Stimulated activated CD4-positive, alpha-beta T cell treated with anti-CD3 and anti-CD28 coated beads, Interleukin-4, amount 100 ng/mL, for 48 hours (primary cell): ENCODE data around the gene CKMT2.
A peak's percentile ranks its signal among the peaks of the same experiment; 100 is the strongest.

Experiments used
- DNase-seq, 2 donors: peaks; one replicate each; pipeline ENCODE4 v3.0.0-alpha.2; 2020; ENCODE audit warnings: low read depth in 2 of 2

The CKMT2 gene

DNA sequence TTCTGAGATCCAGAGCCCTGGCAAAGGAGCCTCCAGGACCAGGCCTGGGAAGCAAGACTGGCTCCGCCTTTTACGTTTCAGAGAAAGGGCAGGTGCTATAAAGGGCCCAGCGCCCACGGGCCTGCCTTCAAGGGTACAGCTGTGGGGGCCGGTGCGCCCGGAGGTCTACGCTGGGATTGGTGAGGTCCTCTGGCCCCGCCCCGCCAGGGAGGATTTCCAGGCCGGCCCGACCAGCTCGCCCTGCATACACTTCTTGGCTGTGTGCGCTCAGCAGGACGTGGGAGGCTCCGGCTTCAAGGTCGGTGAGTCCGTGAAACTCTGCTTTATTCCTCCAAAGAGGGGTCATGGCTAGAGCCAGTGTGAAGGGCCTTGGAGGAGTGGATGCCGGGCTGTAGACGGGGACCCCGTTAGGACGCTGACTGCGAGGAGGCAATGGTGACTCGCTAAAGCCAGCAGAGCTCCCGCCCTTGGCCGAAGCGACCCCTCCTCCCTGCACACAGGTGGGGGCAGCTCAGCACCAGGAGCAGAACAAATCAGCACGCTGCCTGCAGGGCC is at the start of gene CKMT2:
Gene CKMT2, plus strand, starts transcription at position 243 of the 555 bp plus-strand sequence. CDS start 17,811 bp downstream, outside the sequence.
- no peak for DNase-seq

DNA sequence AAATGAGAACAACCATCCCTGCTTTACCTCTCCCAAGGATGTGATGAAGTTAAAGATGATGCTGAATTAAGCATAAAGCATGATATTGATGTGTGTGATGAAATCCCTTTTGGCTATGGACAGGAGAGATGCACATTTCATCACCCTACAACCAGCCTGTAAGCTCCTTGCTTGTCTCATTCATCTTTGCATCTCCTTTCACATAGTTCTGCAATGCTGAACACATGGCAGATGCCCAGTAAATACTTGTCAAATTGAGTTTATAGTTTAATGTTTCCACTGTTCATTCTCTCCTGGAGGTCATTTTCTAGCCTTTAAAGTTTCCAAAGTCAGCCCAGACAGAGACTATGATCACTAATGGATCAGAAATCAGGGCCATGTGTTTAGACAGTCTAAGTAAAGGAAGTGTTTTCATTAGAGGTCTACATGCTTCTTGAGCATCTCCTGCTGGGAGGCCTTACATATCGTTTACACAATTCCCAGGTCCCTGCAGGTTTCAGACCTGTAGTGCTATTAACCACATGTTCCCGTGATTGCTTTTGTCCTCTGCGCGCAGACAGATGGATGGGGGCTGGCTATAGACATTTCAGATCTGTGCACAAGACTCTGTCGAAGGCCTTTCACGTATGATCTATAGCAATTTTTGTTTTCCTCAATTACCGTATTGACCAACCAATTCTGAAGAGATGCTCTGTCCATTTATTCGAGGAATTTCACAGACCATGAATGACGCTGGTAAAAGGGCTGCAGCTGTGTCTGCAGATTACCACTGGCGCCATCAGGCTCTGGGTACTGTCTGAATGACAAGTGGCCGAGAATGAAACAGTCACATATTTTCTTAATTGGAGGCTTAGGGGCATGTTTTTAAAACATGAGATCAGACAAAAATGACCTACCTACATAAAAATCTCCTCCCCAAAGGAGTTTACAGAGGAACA is 49.0 kb upstream of the CKMT2 start:
- DNase-seq, result no peak

DNA sequence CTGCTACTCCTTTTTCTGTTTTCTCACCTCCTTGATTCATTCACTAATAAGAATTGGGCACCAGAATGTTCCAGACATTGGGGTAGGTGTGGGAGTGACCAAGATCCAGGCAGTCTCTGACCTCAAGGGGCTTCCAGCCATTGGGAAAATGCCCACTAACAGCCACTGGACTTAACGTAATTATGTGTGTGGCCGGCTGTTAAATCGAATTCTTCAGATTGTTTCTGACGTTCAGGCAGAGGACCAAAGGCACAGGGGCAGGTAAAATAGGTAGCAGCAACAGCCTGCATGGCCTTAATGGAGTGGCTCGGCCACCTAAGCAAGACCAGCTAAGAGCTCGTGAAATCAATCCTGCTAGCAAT is 48.4 kb upstream of the CKMT2 start:
- DNase-seq, result no peak

DNA sequence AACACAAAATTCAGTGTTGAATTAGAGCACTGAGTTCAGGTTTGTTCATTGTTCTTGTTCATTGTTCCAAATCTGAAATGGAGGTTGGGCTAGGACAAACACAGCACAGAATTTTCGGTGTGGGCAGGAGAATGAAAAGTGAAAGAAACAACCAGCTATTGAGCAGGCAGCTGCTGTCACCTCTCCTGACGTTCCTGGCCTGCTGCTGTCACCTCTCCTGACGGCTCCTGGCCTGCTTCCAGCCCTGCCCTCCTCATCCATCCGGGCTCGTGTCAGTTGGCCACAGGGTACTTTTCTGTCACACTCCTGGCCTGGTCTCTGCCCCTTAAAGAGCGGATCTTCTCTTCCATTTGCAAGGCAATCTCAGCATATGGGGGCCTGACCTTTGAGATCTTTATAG is 45.2 kb upstream of the CKMT2 start:
- DNase-seq, result no peak

DNA sequence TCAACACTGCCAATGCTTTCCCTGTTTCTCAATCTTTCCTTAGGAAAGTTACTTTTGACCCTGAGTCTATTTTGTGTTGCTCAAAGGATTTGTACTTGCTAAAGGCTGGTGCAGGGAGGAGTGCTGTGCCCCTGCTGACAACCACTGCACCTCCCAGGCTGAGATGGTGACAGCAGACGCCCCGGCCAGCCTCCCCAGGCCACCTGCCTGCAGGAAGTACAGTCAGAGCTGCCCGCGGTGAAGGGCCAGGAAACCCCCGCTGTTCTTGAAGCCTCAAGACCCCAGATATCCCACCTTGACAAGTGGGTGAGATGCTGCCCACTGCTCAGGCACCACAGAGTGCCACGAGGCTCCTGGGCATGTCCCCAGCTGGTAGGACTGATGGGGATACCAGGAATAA is 44.2 kb upstream of the CKMT2 start:
- no peak for DNase-seq

DNA sequence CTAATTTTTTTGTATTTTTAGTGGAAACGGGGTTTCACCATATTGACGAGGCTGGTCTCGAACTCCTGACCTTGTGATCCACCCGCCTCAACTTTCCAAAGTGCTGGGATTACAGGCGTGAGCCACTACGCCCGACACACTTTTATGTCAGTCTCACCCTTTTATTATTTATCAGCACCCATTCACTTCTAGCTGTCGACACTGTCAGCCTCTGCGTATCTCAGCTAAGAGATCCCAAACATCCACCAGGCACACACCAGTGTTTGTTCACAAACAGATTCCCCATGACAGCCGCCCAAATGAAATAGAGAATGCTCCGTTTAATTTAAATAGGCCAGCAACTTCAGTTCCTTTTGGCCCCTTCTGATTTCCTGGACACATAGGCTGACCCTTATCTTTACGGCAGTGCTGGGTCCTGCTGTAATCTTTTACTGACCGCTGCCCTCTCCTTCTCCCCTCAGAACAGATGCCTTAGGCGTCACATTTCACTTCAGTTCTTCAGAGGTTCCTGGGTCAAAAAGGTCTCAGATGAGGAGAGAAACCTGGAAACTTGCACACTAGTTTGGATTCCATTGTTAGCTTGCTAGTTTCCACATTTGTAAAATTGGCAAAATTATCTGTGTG is 43.1 kb upstream of the CKMT2 start:
- no peak for DNase-seq

DNA sequence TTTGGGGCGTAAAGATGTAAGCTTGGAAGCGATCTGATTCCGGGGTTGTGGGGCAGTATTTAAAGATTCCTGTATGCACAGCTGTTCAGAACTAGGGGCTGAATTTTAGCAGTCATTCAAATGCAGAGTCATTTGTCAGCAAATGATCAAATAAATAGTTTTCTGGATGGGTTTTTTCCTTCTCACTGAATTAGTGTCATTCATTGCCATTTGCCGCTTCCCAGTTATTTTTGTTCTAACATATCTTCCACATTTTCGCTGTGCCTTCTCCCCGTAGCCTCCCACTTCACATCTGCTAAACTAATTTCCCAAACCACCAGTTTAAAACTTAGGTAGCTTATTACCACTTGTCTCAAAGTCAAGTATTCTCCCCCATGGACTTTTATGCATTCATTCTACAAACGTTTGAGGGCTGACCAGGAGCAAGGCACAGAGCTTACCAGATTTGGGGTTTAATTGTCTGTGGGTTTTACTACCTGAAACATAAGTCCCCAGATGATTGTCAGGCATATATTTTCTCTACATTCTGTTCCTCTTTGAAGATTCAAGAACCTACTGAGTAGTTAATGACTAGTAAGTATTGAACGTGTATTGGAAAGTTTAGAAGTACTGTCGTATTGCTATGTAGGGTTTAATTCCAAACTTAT is 41.3 kb upstream of the CKMT2 start:
- no peak for DNase-seq

DNA sequence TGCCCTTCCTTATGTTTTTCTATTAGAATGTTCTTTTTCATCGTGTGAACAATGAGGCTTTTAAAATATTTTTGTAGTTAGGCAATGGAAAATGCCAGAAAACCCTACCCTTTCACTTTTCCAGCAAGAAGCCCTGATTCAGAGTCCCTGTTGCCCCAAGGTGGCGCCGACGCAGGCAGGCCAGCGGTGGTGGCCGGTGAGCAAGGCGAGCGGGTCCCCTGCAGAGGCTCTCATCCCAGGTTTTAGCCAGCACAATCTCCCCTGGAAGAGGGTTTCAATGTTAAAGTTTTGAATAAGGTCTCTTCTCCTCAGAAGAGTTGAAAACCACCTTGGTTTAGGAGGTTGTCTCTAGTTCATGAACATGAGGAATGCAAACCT is 40.8 kb upstream of the CKMT2 start:
- no peak for DNase-seq

DNA sequence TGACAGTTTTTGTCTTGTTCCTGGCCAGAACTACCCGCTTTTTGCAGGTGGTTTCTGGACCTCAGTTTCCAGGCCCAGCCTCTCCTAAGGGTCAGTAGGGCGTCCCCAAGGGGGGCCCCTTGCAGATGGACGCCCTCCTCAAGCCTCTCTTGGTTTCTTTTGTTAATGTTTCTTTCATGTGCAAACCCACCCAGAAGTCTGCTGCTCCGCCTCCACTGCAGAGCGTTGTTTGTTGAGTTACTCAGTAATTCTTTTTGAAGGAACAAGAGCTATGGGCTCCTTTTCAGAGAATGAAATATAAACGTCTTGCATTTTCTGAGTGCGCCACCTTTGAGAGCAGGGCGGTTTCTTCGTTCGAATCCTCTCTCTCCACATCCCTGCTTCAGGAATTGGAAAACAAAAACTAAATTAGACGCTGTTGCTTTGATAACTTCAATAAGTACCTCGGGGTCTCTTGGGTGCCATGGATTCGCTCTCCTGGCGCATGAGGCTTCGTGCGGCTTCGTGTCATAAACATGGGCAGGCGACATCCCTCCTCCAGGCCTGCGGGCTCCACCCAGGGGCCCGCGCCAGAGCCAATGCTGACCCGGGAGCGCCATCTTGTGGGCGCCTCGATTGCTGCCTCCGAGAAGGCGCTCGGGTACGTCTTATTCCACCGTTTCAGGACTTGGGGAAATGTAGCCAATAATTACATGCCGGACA is 38.3 kb upstream of the CKMT2 start:
- peak; percentile 79 to 87 for DNase-seq

DNA sequence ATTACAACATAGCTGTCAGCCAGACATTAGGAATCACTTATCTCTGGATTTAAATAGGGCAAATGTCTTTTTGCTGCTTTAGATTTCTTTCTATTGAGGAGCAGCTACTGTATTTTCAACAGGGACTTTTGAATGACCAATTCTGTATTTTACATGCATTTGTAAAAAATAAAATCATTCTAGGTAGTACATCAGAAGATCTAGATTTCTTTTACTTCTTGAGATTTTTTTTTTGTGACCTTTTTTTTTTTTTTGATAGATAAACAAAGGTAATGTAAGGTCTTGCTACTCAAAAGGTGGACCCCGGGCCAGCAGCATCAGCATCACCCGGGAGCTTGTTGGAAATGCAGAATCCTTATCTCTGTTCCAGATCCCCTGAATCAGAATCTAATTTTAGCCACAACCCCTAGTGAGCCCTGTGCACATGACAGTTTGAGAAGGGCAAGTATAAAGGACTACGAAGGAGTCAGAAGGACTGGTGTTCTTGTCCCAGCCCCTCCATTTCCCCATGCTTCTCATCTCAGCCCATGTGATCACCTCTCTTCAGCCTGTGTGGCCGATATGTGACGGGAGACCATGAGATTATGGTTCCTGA is 37.7 kb upstream of the CKMT2 start:
- DNase-seq, result no peak

DNA sequence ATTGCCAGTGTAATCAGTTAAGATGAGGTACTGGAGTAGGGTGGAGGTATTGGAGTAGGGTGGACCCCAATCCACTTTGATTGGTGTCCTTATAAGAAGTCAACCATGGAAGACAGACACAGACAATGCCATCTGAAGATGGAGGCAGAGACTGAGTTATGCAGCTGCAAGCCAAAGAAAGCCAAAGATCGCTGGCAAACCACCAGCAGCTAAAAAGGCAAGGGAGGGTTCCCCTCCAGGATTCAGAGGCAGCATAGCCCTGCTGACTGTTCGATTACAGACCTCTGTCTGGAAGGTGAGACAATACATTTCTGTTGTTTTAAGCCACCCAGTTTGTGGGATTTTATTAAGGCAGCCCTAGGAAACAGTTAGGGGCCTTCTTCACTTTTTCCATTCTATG is 30.5 kb upstream of the CKMT2 start:
- no peak for DNase-seq

DNA sequence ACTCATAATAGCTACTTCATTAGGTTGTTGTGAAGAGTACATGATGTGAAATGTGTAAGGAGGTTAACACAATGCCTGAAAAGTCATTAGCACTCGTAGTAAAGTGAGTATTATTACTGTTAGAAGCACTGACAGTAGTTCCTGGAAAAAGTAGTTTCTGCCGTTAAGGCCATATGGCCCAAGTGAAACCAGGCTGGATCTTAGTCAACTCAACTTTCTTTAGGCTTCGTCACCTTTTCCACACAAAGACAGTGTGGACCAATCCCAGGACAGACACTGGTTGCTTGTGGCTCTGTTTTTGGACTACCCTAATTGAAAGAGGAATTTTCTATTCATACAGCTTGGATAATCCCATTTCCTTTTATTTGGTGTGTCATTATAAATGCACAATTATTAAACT is 29.4 kb upstream of the CKMT2 start:
- DNase-seq, result no peak

DNA sequence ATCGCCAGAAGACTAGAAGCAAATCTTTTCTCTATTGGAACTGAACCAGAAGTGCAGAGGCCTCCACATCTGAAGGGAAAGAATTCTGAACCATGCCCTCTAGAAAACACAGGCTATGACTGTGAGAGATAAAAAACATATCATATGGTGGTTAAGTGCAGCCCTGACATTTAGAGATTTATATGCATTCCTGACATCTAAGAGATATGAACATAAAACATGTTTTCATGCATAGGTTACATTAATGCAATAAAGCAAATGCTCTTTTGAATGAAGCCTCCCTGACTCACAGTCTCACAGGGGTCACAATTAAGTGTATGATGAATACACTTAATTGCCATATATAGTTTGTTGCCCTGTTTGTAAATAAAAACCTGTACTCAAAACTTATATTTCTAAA is 28.9 kb upstream of the CKMT2 start:
- DNase-seq, result no peak

DNA sequence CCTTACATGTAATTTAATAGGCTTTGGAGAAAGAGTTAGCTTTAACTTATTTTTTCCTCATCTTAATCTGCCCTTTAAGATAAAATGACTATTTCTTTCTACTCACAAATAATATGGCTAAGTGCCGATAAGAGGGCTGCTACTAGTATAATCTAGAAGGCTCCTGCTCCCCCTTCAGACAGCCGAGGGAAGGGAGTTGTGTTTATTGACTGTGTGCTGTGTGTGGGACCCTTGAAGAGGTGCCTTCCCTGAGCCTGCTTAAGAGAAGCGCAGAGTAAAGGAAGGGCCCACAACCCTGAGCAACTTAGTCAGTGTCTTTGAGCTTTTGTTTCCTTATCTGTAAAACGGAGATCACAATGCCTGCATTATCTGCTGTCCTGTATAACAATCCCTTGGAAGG is 28.1 kb upstream of the CKMT2 start:
- DNase-seq, result no peak

DNA sequence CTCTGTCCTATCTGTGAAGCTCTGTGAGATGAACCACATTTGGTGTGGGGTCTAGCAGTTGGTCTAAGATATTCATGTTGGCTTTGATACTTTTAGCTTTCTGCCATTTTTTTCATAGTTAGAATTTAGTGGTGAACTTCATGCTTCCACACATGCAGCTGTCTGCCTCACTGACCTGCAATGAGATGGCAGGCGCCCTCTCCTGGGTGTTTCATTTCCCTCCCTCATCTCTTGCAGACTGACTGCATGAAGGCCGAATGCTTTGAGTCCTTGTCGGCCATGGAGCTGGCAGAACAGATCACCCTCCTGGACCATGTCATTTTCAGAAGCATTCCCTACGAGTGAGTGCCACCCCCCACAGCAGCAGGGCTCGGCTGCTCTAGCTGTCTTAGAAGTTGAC is 26.1 kb upstream of the CKMT2 start:
- DNase-seq, result no peak

DNA sequence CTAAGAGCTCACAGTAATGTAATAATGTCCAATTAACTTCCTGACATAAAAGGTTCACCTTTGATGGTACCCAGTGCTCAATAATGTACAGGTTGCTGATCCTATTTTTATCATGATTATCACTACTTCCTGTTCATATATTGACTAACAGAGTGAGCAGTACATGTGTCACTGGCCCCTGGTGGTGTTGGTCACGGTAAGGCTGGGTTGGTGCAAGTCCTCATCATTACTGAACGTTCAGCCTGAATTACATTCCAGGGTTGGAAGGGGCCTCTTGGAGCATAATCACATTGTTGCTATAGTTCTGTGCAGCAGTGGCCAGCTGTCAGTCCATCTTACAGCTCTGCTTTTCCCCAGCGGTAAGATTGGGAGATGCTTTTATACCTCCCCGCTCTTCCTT is 24.2 kb upstream of the CKMT2 start:
- DNase-seq, result no peak

DNA sequence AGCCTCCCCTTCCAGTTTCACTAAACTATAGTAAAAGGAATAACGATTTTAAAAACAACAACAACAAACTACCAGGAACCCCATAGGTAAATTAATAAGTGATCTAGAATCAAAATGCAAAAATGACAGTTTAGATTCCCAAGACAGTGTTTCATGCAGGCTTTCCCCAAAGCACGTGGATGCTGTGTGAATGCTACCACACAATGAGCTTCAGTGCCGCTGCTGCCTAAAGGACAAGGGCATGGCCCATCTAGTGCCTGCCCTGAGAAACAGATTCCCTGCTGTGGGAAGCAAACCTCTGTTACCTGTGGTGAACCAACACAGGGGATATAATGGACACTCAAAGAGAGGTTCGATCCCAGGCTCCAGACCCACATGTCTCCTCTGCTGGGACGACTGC is 23.7 kb upstream of the CKMT2 start:
- DNase-seq, result no peak

DNA sequence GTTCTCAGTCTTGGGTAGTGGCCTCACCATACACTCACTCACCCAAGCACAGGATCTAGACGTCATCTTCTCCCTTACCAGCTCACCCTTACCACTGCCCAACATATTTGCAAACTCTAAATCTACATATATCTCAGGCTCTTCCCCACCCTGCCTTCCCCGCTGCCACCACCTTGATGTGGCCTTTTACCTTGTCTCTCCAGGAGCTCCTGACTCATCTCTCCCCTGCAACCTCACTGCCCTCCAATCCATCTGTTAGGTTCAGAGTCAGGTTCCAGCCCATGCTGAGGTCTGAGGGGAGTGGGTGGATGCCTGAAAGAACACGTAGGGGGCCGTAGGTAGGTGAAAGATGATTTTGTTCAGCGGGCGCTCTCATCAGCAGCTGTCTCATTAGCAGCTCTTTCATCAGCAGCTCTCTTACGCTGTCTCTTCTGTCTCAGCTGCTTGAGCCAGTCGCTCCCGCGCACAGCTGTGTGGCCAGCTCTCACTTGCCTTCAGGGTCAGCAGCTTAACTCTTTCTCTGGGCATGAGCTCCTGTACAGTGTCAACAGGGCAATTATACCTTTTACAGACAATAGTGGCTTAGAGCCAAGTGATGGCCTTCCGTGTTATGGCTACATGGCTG is 23.1 kb upstream of the CKMT2 start:
- peak in 1 of 2 donors; percentile 9 for DNase-seq

DNA sequence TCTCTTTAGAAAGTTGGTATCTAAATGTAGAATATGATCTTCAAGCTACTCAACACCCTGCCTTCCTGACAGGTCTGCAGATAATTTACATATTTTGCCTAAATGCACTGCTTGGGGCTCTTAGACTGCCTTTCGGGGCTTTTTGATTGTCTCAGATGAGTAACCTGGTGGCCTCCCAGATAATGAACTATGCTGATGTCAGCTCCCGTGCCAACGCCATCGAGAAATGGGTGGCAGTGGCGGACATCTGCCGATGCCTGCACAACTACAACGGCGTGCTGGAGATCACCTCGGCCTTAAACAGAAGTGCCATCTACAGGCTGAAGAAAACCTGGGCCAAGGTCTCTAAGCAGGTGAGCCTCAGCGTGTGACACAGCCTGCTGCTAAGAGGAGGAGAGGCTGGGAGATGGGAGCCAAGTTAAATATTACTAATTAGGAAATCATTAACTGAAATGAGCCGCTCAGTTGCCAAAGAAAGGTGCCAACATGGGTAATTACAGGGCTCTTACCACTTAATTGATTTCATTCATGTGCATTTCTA is 20.8 kb upstream of the CKMT2 start:
- DNase-seq, result peak in 1 of 2 donors; percentile 4

DNA sequence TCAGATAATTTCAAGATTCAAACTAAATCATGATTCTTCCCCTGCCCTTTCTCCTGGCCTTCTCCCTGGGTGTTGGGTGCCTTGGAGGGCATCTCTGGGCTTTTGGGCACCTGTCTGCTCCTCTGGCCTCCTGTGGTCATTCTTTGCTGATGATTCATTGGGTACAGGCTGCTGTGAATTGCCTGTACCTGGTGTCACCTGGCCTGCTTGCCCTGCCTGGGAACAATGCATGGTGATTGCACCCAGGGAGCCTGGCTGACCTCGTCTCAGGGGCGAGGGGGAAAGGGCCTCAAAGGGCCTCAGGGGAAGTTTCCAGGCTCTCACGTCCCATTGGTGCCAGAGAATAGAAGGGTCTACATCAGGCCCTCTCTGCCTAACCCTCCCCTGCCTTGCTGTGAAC is 20.1 kb upstream of the CKMT2 start:
- no peak for DNase-seq

DNA sequence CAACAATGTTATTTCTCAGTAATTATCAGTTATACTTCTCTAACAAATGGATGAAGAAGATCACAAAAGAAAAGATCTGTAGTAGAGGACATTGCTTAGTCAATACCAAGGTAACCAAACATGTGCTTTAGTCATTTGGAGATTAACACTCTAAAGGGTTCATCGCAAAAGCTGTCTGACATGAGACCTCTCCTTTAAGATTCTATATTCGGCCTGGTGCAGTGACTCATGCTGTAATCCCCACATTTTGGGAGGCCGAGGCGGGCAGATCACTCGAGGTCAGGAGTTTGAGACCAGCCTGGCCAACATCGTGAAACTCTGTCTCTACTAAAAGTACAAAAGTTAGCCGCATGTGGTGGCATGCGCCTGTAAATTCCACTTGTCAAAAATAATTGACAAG is 18.3 kb upstream of the CKMT2 start:
- DNase-seq, result no peak
